HG02588 (cell line): ENCODE results near the gene CEP41.
"Not testable (repeated sequence)": the region's sequence is repeated elsewhere in the genome, so short reads cannot be mapped to it uniquely, and the experiment has no call there.

Experiments used
- ATAC-seq: cut with Tn5 transposase; IDR thresholded peaks from one replicate; pipeline ENCODE4 v1.9.1; 2021; ENCODE audit warnings: mild to moderate bottlenecking, moderate library complexity; ENCODE audit not compliant: unreplicated experiment

The CEP41 gene

DNA sequence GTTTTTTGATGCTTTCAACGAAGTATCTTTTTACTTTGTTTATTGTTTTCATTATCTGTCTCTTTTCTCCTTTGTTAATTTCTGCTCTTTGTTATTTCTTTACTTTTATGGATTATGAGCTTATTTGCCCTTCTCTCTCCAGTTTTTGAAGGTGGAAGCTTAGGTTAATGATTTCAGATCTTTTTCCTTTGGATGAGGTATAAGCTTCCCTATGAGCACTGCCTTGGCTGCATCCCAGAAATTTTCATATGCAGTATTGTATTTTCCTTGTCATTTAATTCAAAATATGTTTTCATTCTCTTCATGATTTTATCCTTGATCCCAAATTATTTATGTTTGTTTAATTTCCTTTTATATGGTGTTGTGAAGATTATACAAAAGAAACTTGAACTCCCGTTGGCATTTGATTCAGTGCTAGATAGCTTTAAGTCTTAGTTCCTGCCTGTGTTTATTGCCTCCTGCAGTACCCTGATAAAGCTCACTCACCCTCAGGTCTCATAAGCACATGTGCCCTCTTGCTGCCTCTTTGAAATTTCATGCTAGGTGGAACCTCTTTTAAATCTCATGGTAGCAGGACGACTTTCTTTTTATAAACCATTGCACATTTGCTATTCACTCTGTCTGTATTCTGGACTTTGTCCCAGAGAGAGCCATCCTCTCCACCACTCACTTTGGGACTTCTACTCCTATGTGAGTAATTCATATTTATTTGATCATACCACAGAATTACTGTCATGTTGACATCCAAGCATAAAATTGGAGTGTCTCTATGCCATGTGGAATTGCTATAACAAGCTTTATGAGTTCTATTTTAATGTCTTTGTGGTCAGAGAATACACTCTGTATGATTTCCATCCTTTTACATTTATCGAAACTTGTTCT lies 23.0 kb upstream of the CEP41 start:
- ATAC-seq: no peak

DNA sequence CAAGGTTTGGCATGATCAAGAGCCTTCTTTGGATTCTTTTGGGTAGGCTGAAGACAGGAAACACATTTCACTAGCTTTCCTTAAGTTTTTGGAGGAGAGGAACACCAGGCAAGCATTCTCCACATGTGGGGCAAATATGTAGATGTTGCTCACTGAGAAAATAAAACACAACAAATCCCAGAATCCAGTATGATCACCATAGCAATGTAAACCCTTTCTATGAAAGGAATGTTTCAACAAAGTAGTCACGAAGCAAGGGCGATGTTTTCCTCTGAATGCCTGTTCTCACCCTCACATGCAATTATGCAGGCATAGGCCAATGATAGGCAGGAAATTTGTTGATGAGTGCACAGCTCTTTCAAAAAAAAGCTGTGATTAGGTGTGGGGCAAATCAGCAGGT lies 20.5 kb upstream of the CEP41 start:
- ATAC-seq: no peak

GRCh38 chr7:130458257-130458656 lies 17.4 kb upstream of the CEP41 start:
- no peak for ATAC-seq

DNA sequence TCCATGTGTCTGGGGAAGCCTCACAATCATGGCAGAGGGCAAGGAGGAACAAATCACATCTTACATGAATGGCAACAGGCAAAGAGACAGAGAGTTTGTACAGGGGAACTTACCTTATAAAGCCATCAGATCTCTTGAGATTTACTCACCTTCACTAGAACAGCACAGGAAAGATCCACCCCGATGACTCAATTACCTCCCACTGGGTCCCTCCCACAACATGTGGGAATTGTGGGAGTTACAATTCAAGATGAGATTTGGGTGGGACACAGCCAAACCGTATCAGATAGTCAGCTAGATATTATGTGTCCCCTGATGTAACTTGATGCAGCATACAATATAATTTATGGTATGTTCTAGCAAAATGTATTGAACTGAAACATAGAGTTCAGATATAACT lies 14.1 kb upstream of the CEP41 start:
- ATAC-seq: no peak

GRCh38 chr7:130452951-130453350 lies 12.1 kb upstream of the CEP41 start:
- no peak for ATAC-seq

DNA sequence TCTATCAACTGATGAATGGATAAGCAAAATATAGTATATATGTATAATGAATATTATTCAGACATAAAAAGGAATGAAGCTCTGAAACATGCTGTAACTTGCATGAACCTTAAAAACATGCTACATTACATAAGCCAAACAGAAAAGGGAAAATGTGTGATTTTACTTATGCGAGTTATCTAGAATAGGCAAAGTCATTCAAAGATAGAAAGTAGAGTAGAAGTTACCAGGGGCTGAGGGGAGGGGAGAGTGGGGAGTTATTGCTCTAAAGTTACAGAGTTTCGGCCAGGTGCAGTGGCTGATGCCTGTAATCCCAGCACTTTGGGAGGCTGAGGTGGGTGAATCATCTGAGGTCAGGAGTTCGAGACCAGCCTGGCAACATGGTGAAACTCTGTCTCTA lies 10.5 kb upstream of the CEP41 start:
- ATAC-seq: not testable (repeated sequence)

DNA sequence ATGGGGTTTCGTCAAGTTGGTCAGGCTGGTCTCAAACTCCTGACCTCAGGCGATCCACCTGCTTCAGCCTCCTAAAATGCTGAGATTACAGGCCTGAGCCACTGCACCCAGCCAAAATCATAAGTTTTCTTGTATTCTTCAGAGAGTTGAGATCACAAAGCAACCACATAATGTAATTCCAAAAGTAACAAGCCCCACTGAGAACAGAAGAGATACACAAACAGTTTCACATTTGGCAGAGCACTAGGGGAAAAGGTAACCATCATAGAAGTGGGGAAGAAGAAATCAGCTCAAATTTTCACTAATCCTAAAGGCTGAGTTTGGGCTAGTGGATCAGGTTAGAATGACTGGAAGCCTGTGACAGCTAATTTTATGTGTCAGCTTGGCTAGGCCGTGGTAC lies 5.4 kb upstream of the CEP41 start:
- no peak for ATAC-seq

DNA sequence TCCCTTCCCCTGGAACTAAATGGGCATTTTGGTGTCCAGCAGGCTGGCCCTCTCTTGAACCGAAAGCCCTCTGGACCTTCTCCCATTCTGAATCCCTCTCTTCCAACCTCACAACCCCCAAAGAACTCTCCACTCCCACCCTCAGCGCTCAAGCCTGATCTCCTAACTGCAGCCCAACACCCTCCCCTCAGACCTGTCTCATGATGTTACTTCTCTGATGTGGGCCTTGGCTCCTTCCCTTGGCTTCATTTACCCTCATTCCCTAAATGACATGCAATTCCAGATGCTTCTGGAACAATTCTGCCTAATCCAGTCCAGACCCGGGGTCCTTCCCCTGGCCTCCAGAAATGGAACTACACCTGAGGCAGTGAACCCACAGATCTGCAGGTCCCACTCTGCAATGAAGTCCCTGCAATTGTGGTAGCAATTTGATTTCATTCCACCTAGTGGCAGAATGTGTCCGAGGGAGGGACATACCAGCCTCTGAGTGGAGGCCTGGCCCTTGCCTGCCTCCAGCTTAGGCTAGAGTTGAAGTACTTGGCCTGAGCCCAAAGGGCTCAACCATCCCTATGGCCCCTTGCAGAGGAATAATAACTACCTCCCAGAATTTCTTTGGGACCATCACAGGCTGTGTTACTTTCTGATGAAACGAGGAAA lies 4.1 kb upstream of the CEP41 start:
- ATAC-seq: no peak

DNA sequence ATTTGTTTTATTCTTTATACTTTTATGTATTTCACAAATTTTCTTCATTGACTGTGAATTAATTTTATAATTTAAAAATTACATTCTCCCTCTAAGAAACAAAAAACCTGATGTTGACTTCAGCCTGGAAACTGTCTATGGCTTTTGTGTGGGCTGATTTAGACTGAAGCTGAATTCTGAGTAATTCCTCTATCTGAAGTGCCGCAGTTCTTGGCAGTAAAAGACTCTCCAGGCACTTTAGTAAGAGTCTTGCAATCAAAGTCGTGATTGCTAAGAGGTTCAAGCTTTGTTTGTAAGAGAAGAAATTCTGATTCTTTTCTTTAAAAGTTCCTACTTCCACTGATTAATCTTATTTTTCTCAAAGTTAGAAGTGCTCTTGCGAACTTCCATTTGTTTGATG lies 3.4 kb upstream of the CEP41 start:
- no peak for ATAC-seq

DNA sequence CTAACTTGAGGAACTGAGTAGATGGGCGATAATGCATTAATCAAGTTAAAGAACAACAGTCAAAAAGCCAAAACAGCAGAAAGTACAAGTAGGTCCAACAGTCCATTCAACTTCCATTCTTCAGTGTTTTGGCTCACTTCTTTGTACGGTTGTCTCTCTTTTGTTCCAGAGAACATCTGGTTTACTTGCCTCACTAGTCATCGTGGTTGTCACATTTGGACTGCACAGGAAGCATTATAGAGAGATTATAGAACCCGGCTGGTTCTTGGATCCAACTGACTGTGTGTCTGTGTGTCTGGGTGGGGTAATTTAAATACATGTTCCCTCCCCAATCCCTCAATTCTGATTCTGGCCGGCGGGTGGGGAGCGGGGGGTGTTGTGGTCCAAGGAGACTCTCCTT lies 1.8 kb upstream of the CEP41 start:
- ATAC-seq: no peak

GRCh38 chr7:130441408-130441869 lies 623 bp upstream of the CEP41 start:
- no peak for ATAC-seq

DNA sequence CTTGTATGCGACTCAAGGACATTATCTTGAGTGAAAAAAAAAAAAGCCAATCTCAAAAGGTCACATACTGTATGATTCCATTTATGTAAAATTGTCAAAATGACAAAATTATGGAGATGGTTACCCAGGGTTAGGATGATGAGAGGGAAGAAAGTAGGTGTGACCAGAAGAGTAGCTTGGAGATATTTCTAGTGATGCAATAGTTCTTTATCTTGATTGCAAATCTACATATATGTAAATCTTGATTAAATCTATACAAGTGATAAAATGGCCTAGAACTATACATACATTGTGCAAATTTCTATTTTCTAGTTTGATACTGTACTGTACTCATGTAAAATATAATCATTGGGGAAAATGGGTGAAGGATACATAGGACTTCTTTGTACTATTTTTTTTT lies 4.6 kb downstream of the CEP41 start:
- ATAC-seq: no peak

GRCh38 chr7:130435311-130435854 lies 5.4 kb downstream of the CEP41 start:
- ATAC-seq: no peak

GRCh38 chr7:130433301-130433700 lies 7.5 kb downstream of the CEP41 start:
- no peak for ATAC-seq

DNA sequence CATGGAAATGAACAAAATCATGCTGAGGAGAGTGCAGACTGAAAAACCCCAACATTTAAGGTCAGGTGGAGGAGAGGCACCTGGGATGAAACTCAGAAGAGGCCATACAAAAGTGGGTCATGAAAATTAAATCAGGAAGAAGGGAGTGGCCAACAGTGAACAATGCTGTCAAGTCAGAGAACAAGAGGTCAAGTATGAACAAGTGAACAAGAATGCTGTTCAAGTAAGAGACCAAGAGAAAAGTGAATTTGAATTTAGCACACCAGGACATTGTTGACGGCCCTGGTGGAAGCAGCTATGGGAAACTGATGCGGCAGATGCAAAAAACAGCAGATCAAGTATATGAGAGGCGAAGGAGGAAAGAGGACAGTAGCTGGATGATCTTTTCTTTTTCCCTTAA lies 7.9 kb downstream of the CEP41 start:
- ATAC-seq: no peak

- no peak for ATAC-seq
Measured at GRCh38 chr7:130430841-130431666, 9.8 kb downstream of the CEP41 start.

DNA sequence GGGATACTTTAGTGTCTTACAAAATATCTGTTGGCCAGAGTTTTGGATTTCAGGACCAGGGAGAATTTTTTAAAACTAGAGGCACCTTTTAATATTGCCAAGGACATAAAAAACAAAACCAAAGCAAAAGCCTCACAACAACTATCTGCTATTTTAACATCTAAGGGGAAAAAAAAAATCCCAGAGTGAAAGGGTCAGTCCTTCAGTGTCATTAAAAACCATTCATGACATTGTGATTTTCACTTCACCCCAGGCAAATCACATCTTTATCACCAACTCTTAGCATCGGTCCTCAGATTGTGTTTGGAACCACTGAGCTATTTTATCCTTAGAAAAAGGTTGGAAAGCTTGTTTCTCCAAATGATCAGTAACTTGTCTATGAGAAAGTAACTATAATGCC lies 10.7 kb downstream of the CEP41 start:
- ATAC-seq: no peak

DNA sequence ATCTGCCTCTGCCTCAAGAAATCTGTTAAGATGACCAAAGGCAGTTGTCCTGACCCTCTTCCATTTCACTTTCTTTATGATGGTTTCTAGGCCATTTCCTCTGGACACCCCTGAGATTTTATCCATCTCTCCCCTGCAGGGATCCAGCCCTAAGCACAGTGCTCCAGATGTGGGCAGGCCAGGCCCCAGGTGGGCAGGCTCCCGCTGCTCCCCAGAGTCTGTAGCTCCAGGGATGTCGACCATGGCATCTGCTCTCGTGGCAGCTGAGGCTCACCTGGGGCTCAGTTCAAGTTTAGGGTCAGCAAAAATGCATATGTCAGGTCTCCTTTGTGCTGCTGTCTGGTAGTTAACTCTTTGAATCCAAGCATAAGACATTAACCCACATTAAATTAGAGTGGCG lies 11.8 kb downstream of the CEP41 start:
- ATAC-seq: no peak

DNA sequence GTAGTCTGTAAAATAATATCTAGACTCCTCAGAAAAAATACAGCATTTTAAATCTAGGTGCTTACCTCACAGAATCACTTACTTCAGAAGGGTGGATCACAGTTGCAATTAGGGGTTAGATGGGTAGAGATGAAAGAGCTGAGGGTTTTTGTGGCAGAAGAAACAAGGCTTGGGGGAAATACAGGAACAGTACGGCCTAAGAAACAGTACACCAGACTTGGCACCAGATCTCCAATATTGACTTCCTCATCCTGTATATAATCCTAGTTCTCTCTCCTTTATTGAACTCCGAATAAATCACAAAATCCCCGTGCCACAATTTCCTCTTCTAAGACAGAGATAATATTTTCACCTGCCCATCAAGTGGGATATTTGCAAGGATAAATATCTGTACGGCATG lies 14.3 kb downstream of the CEP41 start:
- no peak for ATAC-seq

DNA sequence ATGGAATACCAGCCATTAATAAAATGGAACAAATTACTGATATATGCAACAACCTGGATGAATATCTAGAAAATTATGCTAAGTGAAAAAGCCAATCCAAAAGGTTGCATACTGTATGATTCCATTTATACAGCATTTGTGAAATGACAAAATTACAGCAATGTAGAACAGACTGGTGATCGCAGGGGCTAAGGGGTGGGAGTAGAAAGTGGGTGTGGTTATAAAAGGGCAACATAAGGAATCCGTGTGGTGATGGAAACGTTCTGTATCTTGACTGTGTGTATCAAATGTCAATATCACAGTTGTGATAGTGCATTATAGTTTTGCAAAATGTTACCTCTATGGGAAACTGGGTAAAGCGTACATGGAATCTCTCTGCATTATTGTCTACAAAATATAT lies 15.0 kb downstream of the CEP41 start:
- no peak for ATAC-seq

DNA sequence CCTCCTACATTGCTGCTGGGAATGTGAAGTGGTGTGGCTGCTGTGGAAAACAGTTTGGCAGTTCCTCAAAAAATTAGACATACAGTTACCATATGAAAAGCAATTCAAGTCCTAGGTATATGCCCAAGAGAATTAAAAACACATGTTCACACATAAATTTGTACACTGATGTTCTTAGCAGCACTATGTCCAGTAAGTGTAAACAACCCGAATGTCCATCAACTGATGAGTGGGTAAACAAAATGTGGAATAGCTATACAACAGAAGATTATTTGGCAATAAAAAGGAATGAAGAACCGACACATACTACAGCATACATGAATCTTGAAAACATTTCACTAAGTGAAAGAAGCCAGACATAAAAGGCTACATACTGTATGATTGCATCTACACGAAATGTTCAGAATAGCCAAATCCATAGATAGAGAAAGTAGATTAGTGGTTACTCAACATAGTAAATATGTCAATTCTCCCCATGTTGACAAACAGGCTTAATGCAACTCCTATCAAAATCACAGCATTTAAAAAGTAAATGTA lies 17.2 kb downstream of the CEP41 start:
- ATAC-seq: no peak
